ENCODE results near the gene RNF207.

DNA sequence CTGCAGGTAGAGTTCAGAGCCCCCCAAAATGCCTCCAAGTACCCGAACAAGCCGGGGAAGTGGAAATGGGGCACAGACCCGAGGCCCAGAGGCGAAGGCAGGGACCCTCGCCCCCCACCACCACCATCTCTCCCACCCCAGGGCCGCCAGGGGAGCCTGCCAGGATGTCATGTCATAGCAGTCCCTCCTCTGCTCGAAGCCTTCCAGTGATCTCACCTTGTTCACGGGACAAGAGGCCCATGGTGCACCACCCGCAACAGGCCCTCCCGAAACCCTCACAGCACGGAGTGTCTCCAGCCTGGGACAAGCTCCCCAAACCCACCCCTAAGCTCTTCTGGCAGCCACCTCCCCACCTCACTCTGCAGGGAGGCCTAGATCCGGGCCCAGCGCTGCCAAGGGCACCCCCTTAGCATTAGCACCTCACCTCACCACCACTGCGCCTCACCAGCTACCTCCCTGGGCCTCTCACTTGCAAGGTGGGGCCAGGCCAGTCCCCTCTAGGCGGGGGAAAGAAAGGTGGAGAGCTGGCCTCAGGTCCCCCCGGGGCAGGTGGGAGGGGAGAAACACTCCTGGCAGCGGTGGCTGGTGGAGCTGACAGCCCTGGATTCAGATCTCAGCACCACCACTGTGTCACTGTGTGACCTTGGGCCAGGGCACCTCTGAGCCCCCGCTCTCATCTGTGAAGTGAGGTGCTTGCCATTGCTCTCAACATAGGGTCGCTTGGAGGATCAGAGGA is 39.1 kb upstream of the RNF207 start:
- TF ChIP-seq EP300 (IDR thresholded peaks at IDR 0.05) = no peak
- no peak for TF ChIP-seq POLR2A (IDR thresholded peaks at IDR 0.05)
- TF ChIP-seq, protein P1, sequence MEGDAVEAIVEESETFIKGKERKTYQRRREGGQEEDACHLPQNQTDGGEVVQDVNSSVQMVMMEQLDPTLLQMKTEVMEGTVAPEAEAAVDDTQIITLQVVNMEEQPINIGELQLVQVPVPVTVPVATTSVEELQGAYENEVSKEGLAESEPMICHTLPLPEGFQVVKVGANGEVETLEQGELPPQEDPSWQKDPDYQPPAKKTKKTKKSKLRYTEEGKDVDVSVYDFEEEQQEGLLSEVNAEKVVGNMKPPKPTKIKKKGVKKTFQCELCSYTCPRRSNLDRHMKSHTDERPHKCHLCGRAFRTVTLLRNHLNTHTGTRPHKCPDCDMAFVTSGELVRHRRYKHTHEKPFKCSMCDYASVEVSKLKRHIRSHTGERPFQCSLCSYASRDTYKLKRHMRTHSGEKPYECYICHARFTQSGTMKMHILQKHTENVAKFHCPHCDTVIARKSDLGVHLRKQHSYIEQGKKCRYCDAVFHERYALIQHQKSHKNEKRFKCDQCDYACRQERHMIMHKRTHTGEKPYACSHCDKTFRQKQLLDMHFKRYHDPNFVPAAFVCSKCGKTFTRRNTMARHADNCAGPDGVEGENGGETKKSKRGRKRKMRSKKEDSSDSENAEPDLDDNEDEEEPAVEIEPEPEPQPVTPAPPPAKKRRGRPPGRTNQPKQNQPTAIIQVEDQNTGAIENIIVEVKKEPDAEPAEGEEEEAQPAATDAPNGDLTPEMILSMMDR (IDR thresholded peaks at IDR 0.05) = no peak
